NT2/D1 (cell line): ENCODE data around the gene EFNA2.

ENCODE experiments used
- SUZ12 ChIP-seq: IDR thresholded peaks from 2 replicates; pipeline ENCODE4 v1.6.1; 2011; ENCODE audit not compliant: insufficient read length, insufficient read depth; ENCODE audit errors: extremely low read depth
- YY1 ChIP-seq: IDR thresholded peaks from 2 replicates; pipeline ENCODE4 v1.6.1; 2011; ENCODE audit not compliant: insufficient read length, insufficient read depth
- ZNF274 ChIP-seq: IDR thresholded peaks from 2 replicates; pipeline ENCODE4 v1.6.1; 2011; ENCODE audit warnings: mild to moderate bottlenecking, low read depth, low read length

GRCh38 chr19:1281569-1282287 lies 3.9 kb upstream of the EFNA2 start:
- TF ChIP-seq YY1 (no peak), SUZ12 (no peak), ZNF274 (no peak)
